NCI-H2029 (cell line): ENCODE data around the gene INPP5K.
"Not testable (repeated sequence)": the region's sequence is repeated elsewhere in the genome, so short reads cannot be mapped to it uniquely, and the experiment has no call there.

Experiments
- DNase-seq: peaks from one replicate; lab custom pipeline; 2025; lab: John Stamatoyannopoulos, UW

The INPP5K gene

DNA sequence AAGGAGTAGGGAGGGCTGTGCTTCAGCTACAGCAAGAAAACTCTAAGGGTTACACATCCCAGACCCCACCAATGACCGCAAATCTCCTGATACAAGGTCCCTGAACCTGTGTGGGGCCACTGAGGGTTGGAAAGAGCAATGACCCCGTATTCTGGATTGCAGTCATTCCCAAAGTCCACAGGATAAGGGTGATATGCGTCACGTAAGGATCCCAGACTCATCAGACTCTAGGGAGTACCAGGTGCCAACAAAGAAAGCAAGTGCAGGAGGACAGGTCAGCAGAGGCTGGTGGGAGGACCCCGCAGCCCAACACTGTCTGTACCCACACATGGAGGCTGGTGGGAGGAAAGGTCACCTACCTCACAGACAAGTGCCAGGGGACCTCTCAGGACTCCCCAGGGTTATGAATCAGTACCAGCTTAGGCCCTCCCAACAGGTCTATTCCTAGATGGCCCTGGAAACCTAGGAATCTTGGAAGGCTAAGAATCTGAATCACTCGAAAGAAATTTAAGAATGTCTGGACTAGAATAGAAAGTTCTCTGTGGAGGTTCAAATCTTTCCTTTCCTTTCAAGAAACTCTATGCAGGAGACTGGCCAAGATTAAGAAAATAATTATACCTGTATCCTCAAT, 30.0 kb upstream of the INPP5K start:
- no peak for DNase-seq

GRCh38 chr17:1545618-1546017, 29.2 kb upstream of the INPP5K start:
- no peak for DNase-seq

DNA sequence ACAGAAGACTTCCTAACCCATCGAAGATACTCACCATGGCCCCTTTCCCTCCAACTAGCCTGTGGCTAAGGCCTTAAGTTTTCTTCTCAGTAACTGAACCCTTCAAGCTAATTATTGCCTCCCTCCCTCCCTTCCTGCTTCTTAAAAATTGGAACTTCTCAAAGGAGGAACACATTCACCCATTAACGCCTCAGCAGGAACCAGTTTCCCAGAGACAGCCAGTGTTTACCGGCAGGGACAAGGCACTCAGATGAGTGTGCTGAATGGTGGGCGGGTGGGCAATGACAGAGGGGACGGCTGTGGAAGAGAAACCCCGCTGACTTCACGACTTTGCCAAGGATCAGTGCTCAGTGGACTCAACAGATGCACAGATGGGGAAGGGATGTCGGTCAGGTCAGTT, 25.9 kb upstream of the INPP5K start:
- no peak for DNase-seq

- DNase-seq: no peak
Observed at GRCh38 chr17:1541367-1541904, 25.0 kb upstream of the INPP5K start.

DNA sequence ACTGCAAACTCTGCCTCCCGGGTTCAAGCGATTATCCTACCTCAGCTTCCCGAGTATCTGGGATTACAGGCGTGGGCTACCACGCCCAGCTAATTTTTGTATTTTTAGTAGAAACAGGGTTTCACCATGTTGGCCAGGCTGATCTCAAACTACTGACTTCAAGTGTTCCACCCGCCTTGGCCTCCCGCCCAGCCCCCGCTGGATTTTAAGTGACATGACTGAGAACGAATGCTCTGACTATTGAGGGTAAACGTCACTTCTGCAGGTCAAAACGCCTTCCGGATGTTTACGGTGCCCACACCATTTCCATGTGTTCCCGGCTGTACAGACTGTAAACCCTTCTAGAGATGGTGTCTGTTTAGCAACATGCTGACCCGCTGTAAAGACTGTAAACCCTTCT, 23.4 kb upstream of the INPP5K start:
- DNase-seq: no peak

DNA sequence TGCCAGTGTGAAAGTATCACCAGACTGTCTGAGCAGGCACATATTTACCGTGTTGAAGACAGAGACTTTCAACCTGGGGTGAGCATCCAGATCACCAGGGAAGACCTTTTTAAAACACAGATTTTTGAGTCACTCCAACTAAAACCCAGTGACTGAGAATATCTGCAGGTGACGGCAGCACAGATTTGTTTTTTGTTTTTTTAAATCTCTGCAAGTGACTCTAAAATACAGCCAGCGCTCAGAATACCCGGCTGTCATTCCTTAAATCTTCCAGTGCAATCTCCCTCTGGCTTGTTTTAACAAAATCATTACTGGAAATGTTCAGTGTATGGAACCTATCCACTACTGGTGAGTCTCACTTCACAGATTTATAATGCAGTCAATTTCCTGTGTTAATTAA, 19.3 kb upstream of the INPP5K start:
- DNase-seq: no peak

- no peak for DNase-seq
Observed at GRCh38 chr17:1533661-1534325, 17.4 kb upstream of the INPP5K start.

GRCh38 chr17:1532836-1533602, 16.6 kb upstream of the INPP5K start:
- no peak for DNase-seq

GRCh38 chr17:1529863-1530262, 13.5 kb upstream of the INPP5K start:
- no peak for DNase-seq

- DNase-seq: not testable (repeated sequence)
Observed at GRCh38 chr17:1526876-1527275, 10.5 kb upstream of the INPP5K start.

DNA sequence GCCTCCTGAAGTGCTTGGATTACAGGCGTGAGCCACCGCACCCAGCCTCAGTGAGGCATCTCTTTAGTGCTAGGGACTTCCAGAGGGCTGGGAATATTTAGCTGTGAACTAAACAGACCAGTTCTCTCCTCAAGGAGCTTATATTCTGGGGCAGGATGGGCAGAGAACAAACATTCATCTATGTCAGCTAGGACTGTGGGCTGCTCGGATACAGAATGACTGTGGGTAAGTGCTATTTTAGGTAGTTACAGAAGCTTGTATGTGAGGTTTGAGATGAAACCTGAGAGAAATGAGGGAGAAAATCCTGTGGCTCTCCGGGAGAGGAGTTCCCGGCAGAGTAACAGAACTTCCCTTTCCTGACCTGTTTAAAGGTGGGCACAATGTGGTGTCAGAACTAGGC, 6.2 kb upstream of the INPP5K start:
- no peak for DNase-seq

GRCh38 chr17:1521086-1521640, 4.8 kb upstream of the INPP5K start:
- no peak for DNase-seq

- DNase-seq: no peak
Observed at GRCh38 chr17:1519678-1520077, 3.3 kb upstream of the INPP5K start.

DNA sequence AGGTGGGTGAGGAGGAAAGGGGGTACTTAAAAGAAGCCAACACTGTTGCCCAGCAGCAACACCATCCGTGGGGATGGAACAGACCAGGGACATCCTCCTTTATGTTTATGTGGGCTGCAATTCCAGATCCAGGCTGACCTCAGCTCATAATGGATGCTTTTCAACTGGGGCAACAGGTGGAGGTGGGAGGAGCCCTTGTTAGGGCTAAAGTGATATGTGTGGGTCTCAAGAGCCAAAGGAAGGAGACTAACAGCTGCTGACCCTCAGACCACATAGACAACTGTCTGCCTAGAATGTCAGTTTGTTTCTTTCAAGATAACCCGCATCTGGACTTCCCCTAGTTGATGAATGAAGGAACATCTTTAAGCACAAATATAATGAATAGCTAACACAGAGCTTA, 2.0 kb upstream of the INPP5K start:
- DNase-seq: no peak

DNA sequence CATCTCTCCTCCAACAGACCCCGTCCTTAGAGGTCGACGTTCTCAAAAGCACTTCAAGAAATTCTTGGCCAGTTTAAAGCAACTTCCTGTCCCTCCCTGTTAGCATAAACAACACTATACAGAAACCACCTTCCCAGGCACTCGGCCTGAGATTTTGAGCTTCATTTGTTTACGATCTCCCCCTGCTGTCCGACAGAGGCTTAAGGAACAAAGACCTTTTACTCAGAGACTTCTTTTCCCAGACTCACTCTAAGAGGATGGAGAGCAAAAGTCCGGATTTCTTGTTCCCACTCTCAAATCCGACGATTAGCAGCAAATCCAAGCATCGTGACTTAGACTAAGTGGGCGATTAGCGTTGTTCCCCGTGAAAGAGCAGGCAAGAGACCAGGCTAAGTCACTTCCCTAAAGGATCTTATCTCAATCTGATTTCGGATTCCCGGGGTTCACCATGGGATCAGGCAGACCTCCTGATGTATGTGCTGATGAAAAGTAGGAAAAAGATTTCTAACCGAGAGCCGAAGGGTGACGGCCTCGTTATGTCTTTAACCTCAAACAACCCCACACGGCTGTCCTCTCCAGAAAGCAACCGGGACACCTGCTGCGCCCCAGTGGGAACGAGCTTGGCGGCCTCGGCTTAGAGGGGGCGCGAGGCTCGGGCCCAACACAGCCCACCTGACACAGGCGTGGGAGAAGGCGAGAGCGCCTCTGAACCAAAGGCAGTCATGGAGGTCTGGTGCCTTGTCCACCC, 598 bp downstream of the INPP5K start:
- no peak for DNase-seq

- DNase-seq: no peak
Observed at GRCh38 chr17:1512351-1512750, 4.1 kb downstream of the INPP5K start.

DNA sequence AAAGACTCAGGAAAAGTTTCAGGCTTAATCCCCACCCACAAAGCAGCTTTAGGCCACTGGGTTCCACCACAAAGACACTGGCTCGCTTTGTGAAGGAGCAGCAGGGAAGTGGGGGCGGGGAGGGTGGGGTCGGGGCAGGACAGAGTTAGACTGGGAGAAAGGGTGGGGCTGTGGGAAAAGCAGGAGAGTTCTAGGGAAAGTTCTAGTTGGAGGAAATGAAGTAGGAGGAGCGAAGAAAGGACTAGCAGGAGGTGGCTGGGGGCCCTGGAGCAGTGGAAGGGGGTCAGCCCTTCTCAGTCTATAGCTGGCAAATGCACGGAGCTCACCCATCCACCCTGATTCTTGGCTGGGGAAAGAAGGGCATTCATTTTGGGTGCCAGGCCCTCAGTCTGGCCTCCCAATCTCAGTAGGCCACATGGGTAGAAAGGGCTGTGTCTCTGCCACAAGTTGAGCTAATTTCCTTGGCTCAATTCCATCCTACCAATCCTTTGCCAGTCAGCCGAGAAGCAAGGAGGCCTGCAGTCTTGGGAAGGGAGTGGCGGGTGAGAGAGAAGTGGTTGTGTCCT, 4.6 kb downstream of the INPP5K start:
- DNase-seq: no peak

GRCh38 chr17:1511290-1511689, 5.1 kb downstream of the INPP5K start:
- no peak for DNase-seq

GRCh38 chr17:1509290-1509881, 7.0 kb downstream of the INPP5K start:
- no peak for DNase-seq

GRCh38 chr17:1508709-1509108, 7.7 kb downstream of the INPP5K start:
- not testable (repeated sequence) for DNase-seq

DNA sequence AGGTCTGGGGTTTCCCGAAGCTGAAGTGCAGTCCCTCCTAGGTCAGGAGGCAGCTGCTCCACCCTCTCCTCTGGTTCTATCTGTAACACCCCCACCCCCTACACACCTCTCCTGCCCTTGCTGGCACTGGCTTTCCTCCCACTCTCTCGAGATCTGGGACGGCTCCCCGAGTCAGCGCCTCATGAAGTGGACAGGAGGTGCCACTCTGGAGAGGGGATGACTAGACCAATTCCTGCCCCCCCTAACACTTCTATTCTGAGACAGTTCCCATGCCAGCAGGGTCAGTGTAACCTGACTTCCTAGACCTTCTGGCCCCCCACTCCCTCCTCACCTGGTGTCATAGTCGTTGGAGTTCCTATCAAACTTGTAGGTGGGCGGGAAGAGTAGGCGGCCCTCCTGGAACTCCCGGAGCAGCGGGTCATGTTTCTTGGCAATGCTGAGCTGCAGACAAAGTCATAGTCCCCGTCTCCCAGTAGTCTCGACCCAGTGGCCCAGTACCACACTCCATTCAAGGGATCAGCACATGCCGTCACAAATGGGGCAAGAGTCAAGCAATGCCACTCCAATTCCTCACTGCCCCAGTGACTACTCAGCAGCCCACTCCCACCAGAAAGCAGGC, 9.7 kb downstream of the INPP5K start:
- DNase-seq: no peak
